ENCODE measurements around the gene TNIP2. TPM values are rescaled to one million over a fixed set of nuclear protein-coding genes. Genes with fewer than 3 reads are reported as not detected.

Gene TNIP2
- total RNA-seq, 4 donors from 2014 or later: 91.8 to 203 (median 129) TPM

DNA sequence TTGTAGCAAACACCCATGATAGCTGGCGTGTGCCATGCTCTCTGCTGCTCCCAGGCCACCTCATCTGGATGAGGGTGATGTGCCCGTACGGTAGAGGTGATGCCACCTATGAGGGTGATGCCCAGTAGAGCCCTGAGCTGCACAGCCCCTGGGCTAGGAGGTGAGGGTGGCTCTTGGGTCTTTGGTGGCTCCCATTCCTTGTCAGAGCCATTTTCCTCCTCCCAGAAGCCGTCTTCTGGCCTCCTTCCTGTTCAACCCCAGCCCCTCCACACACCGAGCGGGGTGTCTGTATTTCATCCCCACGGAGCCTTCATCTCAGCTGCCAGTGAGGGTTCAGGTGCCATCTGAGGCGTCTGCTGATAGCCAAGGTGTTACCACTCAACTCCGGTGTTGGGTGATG is 12.0 kb upstream of the TNIP2 start:
- Histone ChIP-seq H3K27me3 (no peaks in the 10 kb centered on the region), H3K4me1 (peaks cover 0 to 15% (median 6%) of the 10 kb centered on the region in 4 donors), H3K36me3 (no peaks in the 10 kb centered on the region), H3K4me3 (no peak overlapping the region), H3K9me3 (no peaks in the 10 kb centered on the region), H3K27ac (no peak overlapping the region)
- TF ChIP-seq, protein P1, sequence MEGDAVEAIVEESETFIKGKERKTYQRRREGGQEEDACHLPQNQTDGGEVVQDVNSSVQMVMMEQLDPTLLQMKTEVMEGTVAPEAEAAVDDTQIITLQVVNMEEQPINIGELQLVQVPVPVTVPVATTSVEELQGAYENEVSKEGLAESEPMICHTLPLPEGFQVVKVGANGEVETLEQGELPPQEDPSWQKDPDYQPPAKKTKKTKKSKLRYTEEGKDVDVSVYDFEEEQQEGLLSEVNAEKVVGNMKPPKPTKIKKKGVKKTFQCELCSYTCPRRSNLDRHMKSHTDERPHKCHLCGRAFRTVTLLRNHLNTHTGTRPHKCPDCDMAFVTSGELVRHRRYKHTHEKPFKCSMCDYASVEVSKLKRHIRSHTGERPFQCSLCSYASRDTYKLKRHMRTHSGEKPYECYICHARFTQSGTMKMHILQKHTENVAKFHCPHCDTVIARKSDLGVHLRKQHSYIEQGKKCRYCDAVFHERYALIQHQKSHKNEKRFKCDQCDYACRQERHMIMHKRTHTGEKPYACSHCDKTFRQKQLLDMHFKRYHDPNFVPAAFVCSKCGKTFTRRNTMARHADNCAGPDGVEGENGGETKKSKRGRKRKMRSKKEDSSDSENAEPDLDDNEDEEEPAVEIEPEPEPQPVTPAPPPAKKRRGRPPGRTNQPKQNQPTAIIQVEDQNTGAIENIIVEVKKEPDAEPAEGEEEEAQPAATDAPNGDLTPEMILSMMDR (IDR thresholded peaks at IDR 0.05): no peak
- TF ChIP-seq POLR2A (IDR thresholded peaks at IDR 0.05): no peak
- TF ChIP-seq EP300 (IDR thresholded peaks at IDR 0.05; ENCODE audit: low read depth): no peak
- no peak for TF ChIP-seq POLR2AphosphoS5 (IDR thresholded peaks at IDR 0.05)
- intact Hi-C loops (cut with DNase I; ENCODE audit: low total_unique reads) (loop anchor here (10.0 kb wide), 2 partner anchors 107 to 277 kb away; no protein-coding TSS in a partner anchor), in situ Hi-C loops (cut with MboI; ENCODE audit: low pct_ligation_motif_present in 1 of 4, low pct_unique_long_range_greater_than_20kb in 1 of 4, low sequenced_read_pairs in 3 of 4) (loop anchor here (10.0 to 25.0 kb wide), 3 partner anchors 169 to 187 kb away; no protein-coding TSS in a partner anchor)
- DNase-seq: peak; percentile 1
- WGBS, 2 donors (ENCODE audit: low coverage in 1 of 2): 89% methylated on average over 9 of the region's 9 CpGs; no CpG with 5 or more reads in 1 of the 2 donors

DNA sequence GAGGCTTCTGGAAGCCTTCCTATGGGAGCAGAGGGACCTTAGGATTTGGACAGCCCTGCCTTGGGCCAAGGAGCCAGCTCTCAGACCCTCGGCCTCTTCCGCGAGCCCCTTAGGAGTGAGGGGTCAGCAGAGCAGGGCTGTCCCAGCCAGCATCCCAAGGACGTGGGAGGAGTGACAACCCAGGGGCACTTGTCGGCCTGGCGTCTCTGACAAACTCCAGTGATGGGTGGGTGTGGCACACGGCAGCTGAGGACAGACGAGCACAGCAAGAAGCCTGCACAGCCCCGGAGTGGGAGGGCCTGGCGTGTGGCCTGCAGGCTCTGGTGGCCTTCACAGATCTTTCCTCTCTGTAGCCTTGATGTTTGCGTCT is 11.6 kb upstream of the TNIP2 start:
- intact Hi-C loops (cut with DNase I; ENCODE audit: low total_unique reads): loop anchor here (10.0 kb wide), 2 partner anchors 107 to 277 kb away; no protein-coding TSS in a partner anchor

DNA sequence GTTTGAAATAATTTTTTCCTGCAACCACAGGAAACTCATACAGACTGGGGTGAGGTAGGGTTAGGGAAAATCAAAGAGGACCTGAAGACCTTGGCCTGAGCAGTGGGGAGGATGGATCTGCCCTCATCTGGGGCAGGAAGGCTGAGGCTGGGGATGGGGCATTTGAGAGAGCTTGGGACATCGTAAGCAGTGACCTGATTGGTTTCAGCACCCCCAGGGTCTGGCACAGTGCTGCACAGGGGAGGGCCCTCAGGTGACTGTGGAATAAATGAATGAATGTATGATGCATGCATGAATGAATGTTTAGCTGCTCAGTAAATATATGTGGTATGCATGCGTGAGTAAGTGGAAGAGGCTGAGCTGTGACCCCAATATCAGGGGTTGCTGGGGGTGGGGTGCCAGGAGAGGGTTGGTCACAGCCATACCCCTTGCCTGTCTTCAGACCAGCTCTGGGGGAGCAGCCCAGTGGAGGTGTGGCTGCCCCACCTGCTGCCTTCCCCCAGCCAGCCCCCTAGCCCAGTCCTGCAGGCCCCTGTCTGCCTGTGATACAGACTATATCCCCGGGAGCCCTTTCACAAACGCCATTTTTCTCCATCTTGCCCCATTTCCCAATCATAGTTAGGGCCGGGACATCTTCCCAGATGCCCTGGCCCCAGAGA is 11.0 kb upstream of the TNIP2 start:
- DNase-seq: peak; percentile 5
- H3K27ac ChIP-seq: no peak overlapping the region
- no peak overlapping the region for H3K4me3 ChIP-seq
- 90% methylated on average over 5 of the region's 5 CpGs; no CpG with 5 or more reads in 1 of the 2 donors for WGBS, 2 donors (ENCODE audit: low coverage in 1 of 2)
- H3K4me1 ChIP-seq: peaks cover 0 to 19% (median 6%) of the 10 kb centered on the region in 4 donors
- H3K27me3 ChIP-seq: no peaks in the 10 kb centered on the region
- in situ Hi-C loops (cut with MboI; ENCODE audit: low pct_ligation_motif_present in 1 of 4, low pct_unique_long_range_greater_than_20kb in 1 of 4, low sequenced_read_pairs in 3 of 4) (loop anchor here (10.0 to 25.0 kb wide), 3 partner anchors 170 to 188 kb away; no protein-coding TSS in a partner anchor), intact Hi-C loops (cut with DNase I; ENCODE audit: low total_unique reads) (loop anchor here (10.0 kb wide), 2 partner anchors 108 to 278 kb away; no protein-coding TSS in a partner anchor)
- no peaks in the 10 kb centered on the region for H3K36me3 ChIP-seq
- H3K9me3 ChIP-seq: no peaks in the 10 kb centered on the region
- no peak for TF ChIP-seq EP300 (IDR thresholded peaks at IDR 0.05; ENCODE audit: low read depth)
- no peak for TF ChIP-seq POLR2A (IDR thresholded peaks at IDR 0.05)
- no peak for TF ChIP-seq POLR2AphosphoS5 (IDR thresholded peaks at IDR 0.05)
- TF ChIP-seq, protein P1 (IDR thresholded peaks at IDR 0.05): no peak

More for the DNA sequence above, 11.6 kb upstream of the TNIP2 start:
- H3K27ac ChIP-seq: no peak overlapping the region
- H3K36me3 ChIP-seq: no peaks in the 10 kb centered on the region
- H3K9me3 ChIP-seq: no peaks in the 10 kb centered on the region
- no peaks in the 10 kb centered on the region for H3K27me3 ChIP-seq
- no peak overlapping the region for H3K4me3 ChIP-seq
- WGBS, 2 donors (ENCODE audit: low coverage in 1 of 2): 87% methylated on average over 11 of the region's 11 CpGs; no CpG with 5 or more reads in 1 of the 2 donors
- DNase-seq: peak; percentile 7
- peaks cover 0 to 15% (median 6%) of the 10 kb centered on the region in 4 donors for H3K4me1 ChIP-seq
- in situ Hi-C loops (cut with MboI; ENCODE audit: low pct_ligation_motif_present in 1 of 4, low pct_unique_long_range_greater_than_20kb in 1 of 4, low sequenced_read_pairs in 3 of 4): loop anchor here (10.0 to 25.0 kb wide), 3 partner anchors 170 to 187 kb away; no protein-coding TSS in a partner anchor
- TF ChIP-seq POLR2AphosphoS5 (IDR thresholded peaks at IDR 0.05) (no peak), EP300 (IDR thresholded peaks at IDR 0.05; ENCODE audit: low read depth) (no peak), POLR2A (IDR thresholded peaks at IDR 0.05) (no peak)
- TF ChIP-seq, protein P1 (IDR thresholded peaks at IDR 0.05): no peak

DNA sequence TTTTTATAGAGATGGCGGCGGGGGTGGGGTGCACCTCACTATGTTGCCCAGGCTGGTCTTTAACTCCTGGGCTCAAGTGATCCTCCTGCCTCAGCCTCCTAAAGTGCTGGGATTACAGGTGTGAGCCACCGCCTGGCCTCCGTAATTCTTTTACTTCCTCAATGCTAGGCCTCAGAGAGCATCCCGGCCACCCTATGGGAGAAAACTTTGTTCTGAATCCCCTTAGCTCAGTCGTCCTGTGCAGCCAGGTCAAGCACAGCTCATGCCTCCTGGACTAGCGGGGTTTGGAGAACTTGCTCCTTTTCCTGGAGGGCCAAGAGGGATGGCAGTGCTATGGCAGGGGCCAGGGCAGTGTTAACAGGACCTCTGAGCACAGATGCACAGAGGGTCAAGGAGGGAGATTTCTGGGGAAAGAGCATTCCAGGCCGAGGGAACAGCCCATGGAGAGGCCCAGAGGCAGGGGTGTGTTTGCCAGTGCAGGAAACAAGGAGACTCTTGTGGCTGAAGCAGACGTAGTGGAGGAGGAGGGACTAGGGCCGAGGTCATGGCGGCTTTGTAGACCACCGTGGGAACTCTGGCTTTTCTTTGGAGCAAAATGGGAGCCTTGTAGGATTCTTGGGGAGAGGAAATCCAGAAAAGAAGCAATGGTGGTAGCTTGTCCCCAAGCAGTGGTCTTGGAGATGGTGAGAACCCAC is 9.8 kb upstream of the TNIP2 start:
- H3K4me1 ChIP-seq: peaks cover 3 to 24% (median 15%) of the 10 kb centered on the region in 4 donors
- H3K4me3 ChIP-seq: no peak overlapping the region
- intact Hi-C loops (cut with DNase I; ENCODE audit: low total_unique reads): loop anchor here (10.0 kb wide), 2 partner anchors 109 to 279 kb away; no protein-coding TSS in a partner anchor
- no peak overlapping the region for H3K27ac ChIP-seq
- H3K36me3 ChIP-seq: no peaks in the 10 kb centered on the region
- DNase-seq: no peak
- 91 to 100% methylated on average over 2 to 12 of the region's 12 CpGs for WGBS, 2 donors (ENCODE audit: low coverage in 1 of 2)
- in situ Hi-C loops (cut with MboI; ENCODE audit: low pct_ligation_motif_present in 1 of 4, low pct_unique_long_range_greater_than_20kb in 1 of 4, low sequenced_read_pairs in 3 of 4): loop anchor here (10.0 to 25.0 kb wide), 3 partner anchors 171 to 189 kb away; no protein-coding TSS in a partner anchor
- H3K9me3 ChIP-seq: no peaks in the 10 kb centered on the region
- TF ChIP-seq, protein P1 (IDR thresholded peaks at IDR 0.05): no peak
- TF ChIP-seq POLR2A (IDR thresholded peaks at IDR 0.05) (no peak), EP300 (IDR thresholded peaks at IDR 0.05; ENCODE audit: low read depth) (no peak), POLR2AphosphoS5 (IDR thresholded peaks at IDR 0.05) (no peak)
- H3K27me3 ChIP-seq: no peaks in the 10 kb centered on the region

All from transverse colon (tissue), 4 donors.